Measurements from ENCODE around the gene ALDH1A2.
A peak's percentile ranks its signal among the peaks of the same experiment; 100 is the strongest.
"Not testable (repeated sequence)": the region's sequence is repeated elsewhere in the genome, so short reads cannot be mapped to it uniquely, and the experiment has no call there.

The ALDH1A2 gene

DNA sequence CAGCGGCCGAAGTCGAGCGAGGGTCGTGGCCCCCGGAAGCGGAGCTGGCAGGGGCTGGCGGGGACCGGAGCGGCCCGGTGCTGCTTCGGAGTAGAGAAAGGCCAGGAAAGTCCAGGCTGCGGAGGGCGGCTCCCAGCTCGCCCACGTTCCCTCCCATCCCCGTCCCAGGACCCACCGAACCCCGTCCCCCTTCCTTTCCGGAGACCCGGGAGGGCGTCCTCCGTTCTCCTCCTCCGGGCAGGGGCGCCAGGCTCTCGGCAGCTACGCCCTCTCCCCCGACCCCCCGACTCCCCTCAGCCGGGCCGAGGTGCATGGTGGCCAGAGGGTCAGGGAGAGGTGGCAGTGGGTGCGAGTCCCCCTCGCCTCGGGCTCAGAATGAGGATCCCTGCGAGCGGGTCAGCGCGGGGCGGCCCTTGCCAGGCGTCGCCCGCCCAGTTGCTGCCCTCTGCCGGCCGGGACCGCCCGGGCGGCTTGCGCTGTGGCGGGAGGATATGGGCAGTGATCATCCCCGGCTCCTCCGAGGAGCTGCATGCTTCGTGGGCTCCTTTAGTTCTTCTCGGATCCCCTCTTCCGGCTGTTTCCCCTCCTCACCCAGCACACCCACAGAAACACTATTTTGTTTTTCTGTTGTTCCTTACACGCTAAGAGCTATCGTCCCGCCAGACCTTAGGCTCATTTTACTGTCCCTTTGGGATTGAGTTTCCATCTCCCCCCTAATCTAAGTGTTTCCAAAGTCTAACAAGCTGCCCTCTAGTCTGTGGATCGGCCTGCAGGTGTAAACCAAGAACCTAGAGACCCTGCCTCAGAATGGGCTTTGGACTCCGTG lies 744 bp upstream of the ALDH1A2 start:
- DNase-seq (ENCODE audit: low read depth) = no peak

- DNase-seq (ENCODE audit: low read depth) = no peak
Observed at GRCh38 chr15:58064980-58065444, 499 bp downstream of the ALDH1A2 start.

DNA sequence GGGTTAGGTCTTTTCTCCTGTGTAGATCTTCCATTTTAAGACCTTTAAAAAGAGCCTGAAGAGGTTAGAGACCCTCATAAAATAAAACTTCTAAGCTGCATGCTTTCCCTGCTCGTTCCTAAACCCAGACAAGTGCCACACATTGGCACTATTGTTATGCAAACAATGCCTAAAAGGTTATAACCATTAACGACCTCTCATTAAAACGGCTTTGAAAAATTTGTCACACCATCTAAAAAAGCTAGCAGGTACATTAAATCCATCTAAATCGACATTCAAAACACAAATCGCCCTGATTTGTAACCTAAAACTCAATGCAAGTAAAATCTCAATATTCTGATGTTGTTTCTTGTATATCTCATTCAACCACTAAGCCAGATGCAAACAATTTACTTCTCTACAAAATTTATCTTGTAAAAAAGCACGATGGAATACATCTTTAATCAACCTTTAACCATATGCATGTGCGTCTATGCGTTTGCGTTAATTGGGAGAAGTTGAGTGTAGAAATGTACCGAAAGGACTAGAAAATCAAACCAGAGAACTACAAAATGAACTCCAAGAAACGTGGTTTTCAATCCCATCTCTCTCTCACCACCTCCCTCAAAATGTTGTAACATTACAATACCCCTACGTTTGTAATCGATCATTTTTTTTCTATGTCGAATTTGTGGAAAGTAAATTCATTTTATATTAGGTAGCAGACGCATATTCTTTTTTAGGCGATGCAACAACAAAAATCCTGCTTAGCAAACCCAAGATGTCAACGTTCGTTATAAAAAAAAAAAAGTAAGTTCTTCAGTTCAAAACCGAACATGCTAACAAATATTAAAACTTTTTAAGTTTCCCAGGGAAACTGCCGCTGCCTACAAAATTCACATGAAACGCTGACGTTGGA lies 1.2 kb downstream of the ALDH1A2 start:
- DNase-seq (ENCODE audit: low read depth) = no peak

- DNase-seq (ENCODE audit: low read depth) = no peak
Observed at GRCh38 chr15:58063614-58064013, 1.9 kb downstream of the ALDH1A2 start.

GRCh38 chr15:58062983-58063382 lies 2.5 kb downstream of the ALDH1A2 start:
- DNase-seq (ENCODE audit: low read depth) = no peak

- no peak for DNase-seq (ENCODE audit: low read depth)
Observed at GRCh38 chr15:58062175-58062574, 3.3 kb downstream of the ALDH1A2 start.

- no peak for DNase-seq (ENCODE audit: low read depth)
Observed at GRCh38 chr15:58060575-58060974, 4.9 kb downstream of the ALDH1A2 start.

DNA sequence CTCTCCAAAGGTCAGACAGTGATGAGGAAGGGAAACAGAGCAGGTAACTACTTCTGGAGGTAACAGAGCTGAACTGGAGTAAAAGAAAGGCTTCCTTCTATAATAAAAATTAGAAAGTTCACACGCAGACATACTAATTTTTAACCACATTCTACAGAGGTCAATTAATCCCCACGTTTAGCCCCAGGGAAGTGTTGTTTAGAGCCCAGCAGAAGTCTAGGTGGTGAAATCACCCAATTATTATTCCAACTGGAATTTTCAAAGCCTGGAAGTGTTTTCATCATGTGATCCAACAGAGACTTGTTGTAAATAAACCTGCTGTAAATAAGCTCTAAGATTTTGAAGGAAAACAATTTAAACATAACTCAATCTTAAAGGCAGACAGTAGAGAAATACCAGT lies 6.8 kb downstream of the ALDH1A2 start:
- no peak for DNase-seq (ENCODE audit: low read depth)

DNA sequence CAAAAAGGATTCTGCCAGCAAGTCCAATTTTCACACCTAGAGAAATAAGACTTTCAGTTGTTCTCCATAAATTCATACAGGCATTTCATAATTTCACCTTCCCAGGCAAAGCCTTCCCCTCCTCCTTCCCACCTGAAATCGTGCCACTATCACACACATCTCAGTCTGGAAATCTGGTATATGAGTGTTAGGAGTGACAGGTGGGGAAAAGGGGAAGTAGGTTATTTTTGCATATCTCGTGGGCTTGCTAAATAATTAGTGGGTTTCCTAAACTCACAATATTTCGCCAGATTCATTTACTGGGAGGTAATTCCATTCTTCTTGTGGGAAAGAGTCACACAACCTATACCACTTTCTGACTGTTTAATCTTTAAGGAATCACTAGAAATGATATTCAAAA lies 7.4 kb downstream of the ALDH1A2 start:
- DNase-seq (ENCODE audit: low read depth) = no peak

- DNase-seq (ENCODE audit: low read depth) = no peak
Observed at GRCh38 chr15:58057559-58057958, 8.0 kb downstream of the ALDH1A2 start.

GRCh38 chr15:58056015-58056414 lies 9.5 kb downstream of the ALDH1A2 start:
- DNase-seq (ENCODE audit: low read depth) = no peak

GRCh38 chr15:58053315-58054153 lies 12.0 kb downstream of the ALDH1A2 start:
- DNase-seq (ENCODE audit: low read depth) = no peak

DNA sequence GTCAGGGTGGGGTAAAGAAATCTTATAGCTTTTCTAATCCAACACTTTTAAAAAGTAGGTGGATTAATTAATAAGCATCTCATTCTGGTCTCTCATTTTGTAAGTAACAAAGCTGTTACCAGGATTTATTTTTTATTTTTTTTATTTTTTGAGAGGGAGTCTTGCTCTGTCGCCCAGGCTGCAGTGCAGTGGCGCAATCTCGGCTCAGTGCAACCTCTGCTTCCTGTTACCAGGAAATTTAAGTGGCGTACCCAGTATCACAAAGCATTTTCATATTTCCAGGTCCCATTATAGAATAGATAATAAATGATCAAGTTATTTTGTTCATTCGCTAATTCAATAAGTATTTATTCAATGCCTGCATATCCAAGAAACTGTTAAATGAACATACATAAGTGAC lies 13.2 kb downstream of the ALDH1A2 start:
- DNase-seq (ENCODE audit: low read depth) = no peak

GRCh38 chr15:58049520-58050227 lies 15.8 kb downstream of the ALDH1A2 start:
- DNase-seq (ENCODE audit: low read depth) = no peak

- DNase-seq (ENCODE audit: low read depth) = no peak
Observed at GRCh38 chr15:58048261-58048660, 17.2 kb downstream of the ALDH1A2 start.

GRCh38 chr15:58047149-58047548 lies 18.4 kb downstream of the ALDH1A2 start:
- no peak for DNase-seq (ENCODE audit: low read depth)

- DNase-seq (ENCODE audit: low read depth) = no peak
Observed at GRCh38 chr15:58046467-58046866, 19.0 kb downstream of the ALDH1A2 start.

DNA sequence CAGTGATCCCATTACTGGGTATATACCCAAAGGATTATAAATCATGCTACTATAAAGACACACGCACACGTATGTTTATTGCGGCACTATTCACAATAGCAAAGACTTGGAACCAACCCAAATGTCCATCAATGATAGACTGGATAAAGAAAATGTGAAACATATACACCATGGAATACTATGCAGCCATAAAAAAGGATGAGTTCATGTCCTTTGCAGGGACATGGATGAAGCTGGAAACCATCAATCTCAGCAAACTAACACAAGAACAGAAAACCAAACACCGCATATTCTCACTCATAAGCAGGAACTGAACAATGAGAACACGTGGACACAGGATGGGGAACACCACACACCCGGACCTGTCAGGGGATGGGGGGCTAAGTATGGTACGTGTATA lies 20.1 kb downstream of the ALDH1A2 start:
- not testable (repeated sequence) for DNase-seq (ENCODE audit: low read depth)

DNA sequence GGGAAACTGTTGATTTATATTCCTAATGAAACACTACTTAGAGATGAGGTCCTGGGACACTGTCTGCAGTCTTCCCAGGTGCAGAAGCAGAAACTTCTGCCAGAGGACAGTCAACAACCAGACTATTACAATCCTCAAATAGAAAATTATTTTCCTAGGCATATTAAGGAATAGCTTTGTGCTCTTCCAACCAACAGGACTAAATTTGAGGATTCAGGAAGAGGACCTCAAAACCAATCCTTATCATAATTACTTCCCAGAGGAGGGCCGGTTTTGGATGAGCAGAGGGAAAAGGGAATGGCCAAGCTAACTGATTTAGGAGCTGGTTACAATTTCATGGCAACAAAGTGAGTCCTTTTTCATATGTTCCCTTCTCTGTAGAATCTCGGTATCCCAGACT lies 21.0 kb downstream of the ALDH1A2 start:
- DNase-seq (ENCODE audit: low read depth) = no peak

- DNase-seq (ENCODE audit: low read depth) = peak; percentile 23
Observed at GRCh38 chr15:58043192-58043903, 22.2 kb downstream of the ALDH1A2 start.

DNA sequence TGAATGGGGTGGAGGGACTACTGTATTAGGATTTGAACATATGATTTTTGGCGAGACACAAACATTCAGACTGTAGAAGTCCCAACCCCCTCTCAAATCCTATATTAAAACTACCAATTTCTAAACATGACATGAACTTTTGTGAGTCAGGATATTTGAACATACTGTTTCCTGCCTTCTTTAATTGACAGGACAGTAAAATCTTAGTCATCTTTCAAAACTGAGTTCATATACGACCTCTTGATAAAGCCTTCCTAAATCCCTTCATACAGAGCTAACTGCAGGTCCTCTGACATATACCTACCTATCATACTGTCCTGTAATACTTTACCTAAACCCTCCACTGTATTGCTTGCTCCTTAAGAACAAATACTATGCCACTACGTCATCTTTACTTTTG lies 23.5 kb downstream of the ALDH1A2 start:
- DNase-seq (ENCODE audit: low read depth) = no peak

All from stimulated activated CD8-positive, alpha-beta memory T cell treated with anti-CD3 and anti-CD28 coated beads, Interleukin-7, amount 100 ng/mL, for 24 hours (primary cell).